ENCODE results near the gene RAD9A.

RAD9A gene

DNA sequence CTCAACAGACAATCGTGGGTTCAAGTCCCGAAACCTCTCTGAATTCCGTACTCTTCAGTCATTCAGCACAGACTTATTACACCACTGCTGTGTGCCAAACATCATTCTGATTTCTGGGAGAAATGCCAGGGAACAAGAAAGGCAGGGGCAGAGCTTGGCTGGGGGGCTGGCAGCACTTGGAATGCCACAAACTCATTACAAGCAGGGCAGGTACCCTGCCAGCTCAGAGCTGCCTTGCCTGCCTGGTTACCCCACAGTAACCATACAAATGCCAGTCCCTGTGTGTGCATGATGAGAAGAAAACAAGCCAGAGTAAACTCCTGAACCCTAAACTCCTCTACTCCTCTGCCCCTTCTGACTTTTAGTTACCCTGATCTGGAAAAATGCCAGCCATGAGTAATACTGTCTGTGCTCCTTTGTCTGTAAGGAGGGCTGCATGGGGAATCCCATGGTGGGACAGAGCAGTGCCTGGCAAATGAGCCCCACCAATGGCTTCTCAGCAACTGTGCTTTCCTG is 6.9 kb upstream of the RAD9A start:
- Histone ChIP-seq H3K4me1 (ENCODE audit: low read length) (peaks cover 30% of the 10 kb centered on the region), H3K4me2 (ENCODE audit: low read length) (no peak overlapping the region), H3K36me3 (replicated peaks; ENCODE audit: low read depth, low read length) (no peaks in the 10 kb centered on the region), H3K27me3 (ENCODE audit: low read depth, low read length) (peaks cover 18% of the 10 kb centered on the region), H3K9me3 (ENCODE audit: insufficient read depth, low read length) (no peaks in the 10 kb centered on the region), H4K20me1 (ENCODE audit: insufficient read depth, low read length) (no peaks in the 10 kb centered on the region), H2AFZ (ENCODE audit: low read depth, low read length) (no peak overlapping the region), H3K27ac (ENCODE audit: low read length) (no peak overlapping the region), H3K4me3 (ENCODE audit: low read length) (no peak overlapping the region), H3K9ac (ENCODE audit: low read length) (no peak overlapping the region), H3K79me2 (ENCODE audit: low read length) (no peaks in the 10 kb centered on the region)
- no peak for TF ChIP-seq EZH2phosphoT487 (IDR thresholded peaks at IDR 0.05; ENCODE audit: low read depth)
- TF ChIP-seq, protein P1, sequence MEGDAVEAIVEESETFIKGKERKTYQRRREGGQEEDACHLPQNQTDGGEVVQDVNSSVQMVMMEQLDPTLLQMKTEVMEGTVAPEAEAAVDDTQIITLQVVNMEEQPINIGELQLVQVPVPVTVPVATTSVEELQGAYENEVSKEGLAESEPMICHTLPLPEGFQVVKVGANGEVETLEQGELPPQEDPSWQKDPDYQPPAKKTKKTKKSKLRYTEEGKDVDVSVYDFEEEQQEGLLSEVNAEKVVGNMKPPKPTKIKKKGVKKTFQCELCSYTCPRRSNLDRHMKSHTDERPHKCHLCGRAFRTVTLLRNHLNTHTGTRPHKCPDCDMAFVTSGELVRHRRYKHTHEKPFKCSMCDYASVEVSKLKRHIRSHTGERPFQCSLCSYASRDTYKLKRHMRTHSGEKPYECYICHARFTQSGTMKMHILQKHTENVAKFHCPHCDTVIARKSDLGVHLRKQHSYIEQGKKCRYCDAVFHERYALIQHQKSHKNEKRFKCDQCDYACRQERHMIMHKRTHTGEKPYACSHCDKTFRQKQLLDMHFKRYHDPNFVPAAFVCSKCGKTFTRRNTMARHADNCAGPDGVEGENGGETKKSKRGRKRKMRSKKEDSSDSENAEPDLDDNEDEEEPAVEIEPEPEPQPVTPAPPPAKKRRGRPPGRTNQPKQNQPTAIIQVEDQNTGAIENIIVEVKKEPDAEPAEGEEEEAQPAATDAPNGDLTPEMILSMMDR (IDR thresholded peaks at IDR 0.05; ENCODE audit: low read depth, low read length) = no peak

DNA sequence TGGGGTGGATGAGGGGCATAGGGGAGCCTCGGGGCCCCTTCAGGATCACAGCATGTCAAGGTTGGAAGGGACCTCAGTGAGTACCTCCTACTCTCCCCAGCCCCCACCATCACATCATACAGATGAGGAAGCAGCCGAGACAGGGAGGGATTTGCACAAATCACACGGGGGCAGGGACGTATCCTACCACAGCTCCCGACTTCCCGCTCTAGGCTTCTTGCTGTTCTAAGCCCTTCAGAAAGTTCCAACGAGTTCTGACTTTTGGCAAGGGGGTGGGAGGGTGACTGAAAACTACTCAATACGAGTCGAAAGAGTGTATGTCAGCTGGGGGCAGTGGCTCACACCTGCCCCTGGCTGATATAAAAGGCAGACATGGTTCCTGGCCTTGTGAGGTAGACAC is 4.7 kb upstream of the RAD9A start:
- Histone ChIP-seq H3K4me1 (ENCODE audit: low read length) (peaks cover 18% of the 10 kb centered on the region), H3K9ac (ENCODE audit: low read length) (no peak overlapping the region; the same call in 1 of the 2 replicates), H3K4me2 (ENCODE audit: low read length) (peak overlapping the region; percentile 46), H2AFZ (ENCODE audit: low read depth, low read length) (0 out of 2 replicates have a peak overlapping the region, but pooled peaks have one; percentile 50), H4K20me1 (ENCODE audit: insufficient read depth, low read length) (no peaks in the 10 kb centered on the region), H3K27me3 (ENCODE audit: low read depth, low read length) (peaks cover 18% of the 10 kb centered on the region), H3K79me2 (ENCODE audit: low read length) (peaks cover 10% of the 10 kb centered on the region), H3K27ac (ENCODE audit: low read length) (no peak overlapping the region), H3K4me3 (ENCODE audit: low read length) (peak overlapping the region; percentile 27; the same call in 1 of the 2 replicates), H3K9me3 (ENCODE audit: insufficient read depth, low read length) (no peaks in the 10 kb centered on the region), H3K36me3 (replicated peaks; ENCODE audit: low read depth, low read length) (no peaks in the 10 kb centered on the region)
- TF ChIP-seq EZH2phosphoT487 (IDR thresholded peaks at IDR 0.05; ENCODE audit: low read depth) = no peak
- TF ChIP-seq, protein P1 (IDR thresholded peaks at IDR 0.05; ENCODE audit: low read depth, low read length) = no peak

DNA sequence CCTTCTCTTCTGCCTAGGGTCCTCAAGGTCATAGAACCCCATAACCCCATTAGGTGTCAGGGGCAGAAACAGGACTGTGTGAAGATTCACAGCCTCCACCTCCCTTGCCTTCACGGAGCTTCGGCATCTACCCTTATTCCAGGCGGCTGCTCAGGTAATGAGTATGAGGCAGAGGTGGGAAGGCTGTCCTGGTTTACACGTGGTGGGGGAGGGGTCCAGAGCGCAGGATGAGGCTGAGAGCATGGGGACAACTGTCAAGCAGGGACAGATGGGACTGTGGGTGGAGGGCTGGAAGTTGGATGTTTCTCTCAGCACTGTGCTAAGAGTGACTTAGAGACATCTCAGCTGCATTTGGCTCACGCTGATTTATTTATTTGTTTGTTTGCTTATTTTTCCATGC is 4.3 kb upstream of the RAD9A start:
- no peaks in the 10 kb centered on the region for H3K36me3 ChIP-seq (replicated peaks; ENCODE audit: low read depth, low read length)
- no peaks in the 10 kb centered on the region for H3K9me3 ChIP-seq (ENCODE audit: insufficient read depth, low read length)
- H4K20me1 ChIP-seq (ENCODE audit: insufficient read depth, low read length) = no peaks in the 10 kb centered on the region
- H3K4me3 ChIP-seq (ENCODE audit: low read length) = no peak overlapping the region
- no peak overlapping the region for H3K9ac ChIP-seq (ENCODE audit: low read length)
- no peak overlapping the region for H3K4me2 ChIP-seq (ENCODE audit: low read length)
- peaks cover 18% of the 10 kb centered on the region for H3K27me3 ChIP-seq (ENCODE audit: low read depth, low read length)
- H2AFZ ChIP-seq (ENCODE audit: low read depth, low read length) = no peak overlapping the region
- no peak for TF ChIP-seq EZH2phosphoT487 (IDR thresholded peaks at IDR 0.05; ENCODE audit: low read depth)
- TF ChIP-seq, protein P1 (IDR thresholded peaks at IDR 0.05; ENCODE audit: low read depth, low read length) = no peak
- H3K4me1 ChIP-seq (ENCODE audit: low read length) = peaks cover 16% of the 10 kb centered on the region
- peaks cover 14% of the 10 kb centered on the region for H3K79me2 ChIP-seq (ENCODE audit: low read length)
- H3K27ac ChIP-seq (ENCODE audit: low read length) = no peak overlapping the region

DNA sequence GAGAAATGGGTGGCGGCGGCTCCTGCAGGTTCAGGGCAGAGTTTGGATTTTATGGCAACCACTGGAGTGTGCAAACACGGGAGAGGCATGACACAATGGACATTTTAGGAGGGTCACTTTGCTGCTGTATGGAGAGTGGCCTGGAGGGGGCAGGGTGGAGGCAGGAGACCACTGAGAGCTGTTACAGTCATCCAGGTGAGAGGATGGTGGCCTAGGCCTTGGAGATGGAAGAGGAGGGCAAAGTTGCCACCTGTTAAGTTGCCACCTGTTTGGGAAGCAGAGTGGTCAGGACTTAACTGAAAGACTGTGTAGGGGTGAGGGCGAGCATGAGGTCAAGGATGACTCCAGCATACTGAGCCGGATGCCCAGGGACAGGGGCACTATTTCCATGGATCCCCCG is 2.3 kb upstream of the RAD9A start:
- no peak overlapping the region for H3K4me3 ChIP-seq (ENCODE audit: low read length)

More for the DNA sequence above, 2.3 kb upstream of the RAD9A start:
- TF ChIP-seq, protein P1 (IDR thresholded peaks at IDR 0.05; ENCODE audit: low read depth, low read length) = peak; percentile 76
- TF ChIP-seq EZH2phosphoT487 (IDR thresholded peaks at IDR 0.05; ENCODE audit: low read depth) = no peak
- Histone ChIP-seq H3K36me3 (replicated peaks; ENCODE audit: low read depth, low read length) (peaks cover 8% of the 10 kb centered on the region), H2AFZ (ENCODE audit: low read depth, low read length) (no peak overlapping the region), H3K9ac (ENCODE audit: low read length) (no peak overlapping the region), H3K27me3 (ENCODE audit: low read depth, low read length) (peaks cover 13% of the 10 kb centered on the region), H3K4me2 (ENCODE audit: low read length) (no peak overlapping the region), H3K9me3 (ENCODE audit: insufficient read depth, low read length) (no peaks in the 10 kb centered on the region), H3K4me1 (ENCODE audit: low read length) (peaks cover 18% of the 10 kb centered on the region), H3K27ac (ENCODE audit: low read length) (no peak overlapping the region), H3K79me2 (ENCODE audit: low read length) (peaks cover 17% of the 10 kb centered on the region), H4K20me1 (ENCODE audit: insufficient read depth, low read length) (no peaks in the 10 kb centered on the region)
